ENCODE results near the gene SECTM1.

The SECTM1 gene

GRCh38 chr17:82271401-82271800, 62.2 kb downstream of the SECTM1 start:
- no peak for TF ChIP-seq OSR1 (CRISPR knock-in tag; IDR thresholded peaks at IDR 0.05)
- TF ChIP-seq, protein P1, sequence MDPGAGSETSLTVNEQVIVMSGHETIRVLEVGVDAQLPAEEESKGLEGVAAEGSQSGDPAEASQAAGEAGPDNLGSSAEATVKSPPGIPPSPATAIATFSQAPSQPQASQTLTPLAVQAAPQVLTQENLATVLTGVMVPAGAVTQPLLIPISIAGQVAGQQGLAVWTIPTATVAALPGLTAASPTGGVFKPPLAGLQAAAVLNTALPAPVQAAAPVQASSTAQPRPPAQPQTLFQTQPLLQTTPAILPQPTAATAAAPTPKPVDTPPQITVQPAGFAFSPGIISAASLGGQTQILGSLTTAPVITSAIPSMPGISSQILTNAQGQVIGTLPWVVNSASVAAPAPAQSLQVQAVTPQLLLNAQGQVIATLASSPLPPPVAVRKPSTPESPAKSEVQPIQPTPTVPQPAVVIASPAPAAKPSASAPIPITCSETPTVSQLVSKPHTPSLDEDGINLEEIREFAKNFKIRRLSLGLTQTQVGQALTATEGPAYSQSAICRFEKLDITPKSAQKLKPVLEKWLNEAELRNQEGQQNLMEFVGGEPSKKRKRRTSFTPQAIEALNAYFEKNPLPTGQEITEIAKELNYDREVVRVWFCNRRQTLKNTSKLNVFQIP (CRISPR knock-in tag; IDR thresholded peaks at IDR 0.05; ENCODE audit: borderline replicate concordance, low read depth) = no peak
- no peak for TF ChIP-seq ZNF8 (CRISPR knock-in tag; IDR thresholded peaks at IDR 0.05)
- TF ChIP-seq GLIS3 (CRISPR knock-in tag; IDR thresholded peaks at IDR 0.05) = no peak
- no peak for TF ChIP-seq TSHZ2 (CRISPR knock-in tag; IDR thresholded peaks at IDR 0.05)
- no peak for TF ChIP-seq CREB5 (CRISPR knock-in tag; IDR thresholded peaks at IDR 0.05; ENCODE audit: low read depth)
- no peak for TF ChIP-seq RARB (CRISPR knock-in tag; IDR thresholded peaks at IDR 0.05)
- TF ChIP-seq TOX (CRISPR knock-in tag; IDR thresholded peaks at IDR 0.05; ENCODE audit: borderline replicate concordance) = no peak
- TF ChIP-seq TCF4 (CRISPR knock-in tag; IDR thresholded peaks at IDR 0.05; ENCODE audit: borderline replicate concordance) = no peak
- no peak for TF ChIP-seq ZNF565 (CRISPR knock-in tag; conservative IDR thresholded peaks at IDR 0.05; ENCODE audit: low read depth)
- ATAC-seq = no peak
